AG10803 (cell line): ENCODE data around the gene LGALS7.
A peak's percentile ranks its signal among the peaks of the same experiment; 100 is the strongest.

Source experiments
- DNase-seq: peaks from one replicate; pipeline ENCODE4 v3.0.0; 2010; ENCODE audit warnings: low read depth
- H3K4me3 ChIP-seq: 2 replicates; pipeline ENCODE4 v1.5.1; 2011; ENCODE audit warnings: mild to moderate bottlenecking, low read length, control low read depth
- CTCF ChIP-seq: conservative IDR thresholded peaks from 2 replicates; pipeline ENCODE4 v1.5.1; 2011; ENCODE audit warnings: mild to moderate bottlenecking, low read length, control low read depth, inconsistent platforms

LGALS7 gene

GRCh38 chr19:38733241-38733492 is 40.1 kb downstream of the LGALS7 start:
- H3K4me3 ChIP-seq: no peak overlapping the region
- TF ChIP-seq CTCF: no peak
- DNase-seq: no peak

- no peak for TF ChIP-seq CTCF
- H3K4me3 ChIP-seq: no peak overlapping the region
- no peak for DNase-seq
Measured at GRCh38 chr19:38731654-38732301, 41.5 kb downstream of the LGALS7 start.

- H3K4me3 ChIP-seq: no peak overlapping the region
- DNase-seq: no peak
- TF ChIP-seq CTCF: no peak
Measured at GRCh38 chr19:38730731-38731589, 42.4 kb downstream of the LGALS7 start.

GRCh38 chr19:38730470-38730730 is 42.9 kb downstream of the LGALS7 start:
- TF ChIP-seq CTCF: no peak
- no peak overlapping the region for H3K4me3 ChIP-seq
- no peak for DNase-seq

GRCh38 chr19:38729653-38730469 is 43.5 kb downstream of the LGALS7 start:
- peak; percentile 72 for TF ChIP-seq CTCF
- H3K4me3 ChIP-seq: no peak overlapping the region
- peak; percentile 49 for DNase-seq

- no peak for TF ChIP-seq CTCF
- DNase-seq: no peak
- no peak overlapping the region for H3K4me3 ChIP-seq
Measured at GRCh38 chr19:38728752-38729541, 44.4 kb downstream of the LGALS7 start.
